Neural progenitor cell (in vitro differentiated cells): ENCODE results near the gene DCTN4. TPM values are rescaled to one million over a fixed set of nuclear protein-coding genes. Genes with fewer than 3 reads are reported as not detected.

ENCODE experiments used
- DNase-seq: peaks from one replicate; pipeline ENCODE4 v3.0.0-alpha.2; 2016; ENCODE audit warnings: low spot score
- H2AFZ ChIP-seq: fragments of 200-600 bp; sonication (generic); replicated peaks from 2 replicates; pipeline ENCODE4 v1.6.1; 2016; ENCODE audit warnings: antibody characterized with exemption
- H3F3A ChIP-seq: fragments of 200-600 bp; sonication (generic); 2 replicates; pipeline ENCODE4 v1.6.1; 2016; ENCODE audit warnings: antibody characterized with exemption, low read depth
- H3K27ac ChIP-seq: fragments of 200-600 bp; sonication (generic); 2 replicates; pipeline ENCODE4 v1.5.1; 2016; ENCODE audit warnings: mild to moderate bottlenecking
- H3K27me3 ChIP-seq: fragments of 200-600 bp; sonication (generic); 2 replicates; pipeline ENCODE4 v1.6.1; 2016; ENCODE audit warnings: mild to moderate bottlenecking, moderate library complexity
- H3K36me3 ChIP-seq: fragments of 200-600 bp; sonication (generic); 2 replicates; pipeline ENCODE4 v1.5.1; 2016
- H3K4me1 ChIP-seq: fragments of 200-600 bp; sonication (generic); 2 replicates; pipeline ENCODE4 v1.6.1; 2016; ENCODE audit warnings: mixed run types
- H3K4me2 ChIP-seq: fragments of 200-600 bp; sonication (generic); 2 replicates; pipeline ENCODE4 v1.6.1; 2016
- H3K4me3 ChIP-seq: fragments of 200-600 bp; sonication (generic); 2 replicates; pipeline ENCODE4 v1.5.1; 2016
- H3K79me2 ChIP-seq: fragments of 200-600 bp; sonication (generic); 2 replicates; pipeline ENCODE4 v1.6.1; 2016; ENCODE audit warnings: low read depth
- H3K9ac ChIP-seq: fragments of 200-600 bp; sonication (generic); 2 replicates; pipeline ENCODE4 v1.6.1; 2016
- H3K9me3 ChIP-seq: fragments of 200-600 bp; sonication (generic); 2 replicates; pipeline ENCODE4 v1.5.1; 2016; ENCODE audit warnings: low read depth
- H4K20me1 ChIP-seq: fragments of 200-600 bp; sonication (generic); 2 replicates; pipeline ENCODE4 v1.6.1; 2016; ENCODE audit warnings: low read depth
- H3K27ac Mint-ChIP-seq: 3 replicates; pipeline ENCODE4 v1.8.0; 2021; ENCODE audit warnings: mixed read lengths
- H3K27me3 Mint-ChIP-seq: 2 replicates; pipeline ENCODE4 v1.8.0; 2022; ENCODE audit warnings: low read depth, mild to moderate bottlenecking, inconsistent platforms, moderate library complexity, mixed read lengths; ENCODE audit not compliant: insufficient read depth
- H3K36me3 Mint-ChIP-seq: 3 replicates; pipeline ENCODE4 v1.8.0; 2021; ENCODE audit warnings: mixed read lengths
- H3K4me1 Mint-ChIP-seq: 3 replicates; pipeline ENCODE4 v1.8.0; 2021; ENCODE audit warnings: mixed read lengths
- H3K4me3 Mint-ChIP-seq: 3 replicates; pipeline ENCODE4 v1.8.0; 2021; ENCODE audit warnings: mild to moderate bottlenecking, moderate library complexity, mixed read lengths
- H3K9me3 Mint-ChIP-seq: 3 replicates; pipeline ENCODE4 v1.8.0; 2020; ENCODE audit warnings: mixed read lengths
- CTCF ChIP-seq: fragments of 200-600 bp; sonication (generic); IDR thresholded peaks from 2 replicates; pipeline ENCODE4 v1.5.1; 2017; ENCODE audit warnings: antibody characterized with exemption, mild to moderate bottlenecking
- EZH2 ChIP-seq: fragments of 200-600 bp; sonication (generic); IDR thresholded peaks from 2 replicates; pipeline ENCODE4 v1.6.1; 2017; ENCODE audit warnings: antibody characterized with exemption, mild to moderate bottlenecking, moderate library complexity
- EZH2phosphoT487 ChIP-seq: fragments of 200-600 bp; sonication (generic); IDR thresholded peaks from 2 replicates; pipeline ENCODE4 v1.6.1; 2017; ENCODE audit warnings: antibody characterized with exemption
- total RNA-seq: library from RNA; depleted of rRNA; stranded (reverse); fragments of >200 nt; gene quantifications from 2 replicates; pipeline ENCODE4 v1.2.3, GENCODE V29; 2015; ENCODE audit warnings: low replicate concordance

DCTN4 gene
- total RNA-seq, 1 donor from 2014 or later: 65.8 TPM

DNA sequence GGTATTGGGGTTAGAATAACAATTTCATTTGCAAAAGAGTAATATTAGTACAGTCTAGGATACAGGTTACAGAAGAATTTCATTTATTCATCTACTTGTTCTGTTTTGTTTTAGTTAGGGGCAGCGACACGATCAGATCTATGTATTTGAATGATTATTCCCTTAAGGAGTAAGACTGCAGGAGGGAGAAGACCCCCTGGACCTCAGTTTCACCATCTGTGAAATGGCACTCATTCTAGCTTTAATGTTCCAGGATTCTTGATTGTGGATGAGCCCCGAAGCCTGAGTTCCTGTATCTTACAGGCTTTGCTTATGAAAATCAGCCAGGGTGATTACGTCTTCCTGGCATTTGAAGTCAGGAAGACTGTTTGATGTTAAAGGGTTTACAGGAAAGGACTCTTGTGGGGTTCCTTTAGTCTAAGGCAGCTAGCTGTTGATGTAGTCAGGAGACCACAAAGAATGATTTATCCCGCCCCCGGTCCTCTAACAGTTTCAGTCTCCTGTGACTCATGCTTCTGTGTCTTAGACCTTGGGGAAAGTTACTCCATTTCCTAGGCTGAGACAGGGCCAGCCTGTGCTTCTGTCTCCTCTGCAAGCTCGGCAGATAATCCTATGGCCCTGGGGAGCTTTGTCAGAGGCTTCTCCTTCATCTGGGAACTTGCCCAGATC is 31.3 kb upstream of the DCTN4 start:
- TF ChIP-seq EZH2phosphoT487 (no peak), CTCF (no peak), EZH2 (no peak)
- Histone ChIP-seq H3K4me1 (peaks cover 19% of the 10 kb centered on the region), H3K36me3 (no peaks in the 10 kb centered on the region), H3K9me3 (no peaks in the 10 kb centered on the region), H3K9ac (no peak overlapping the region), H3K4me3 (no peak overlapping the region), H3K27ac (no peak overlapping the region), H4K20me1 (no peaks in the 10 kb centered on the region), H3F3A (peaks cover 4% of the 10 kb centered on the region), H2AFZ (no peak overlapping the region), H3K79me2 (peaks cover 71% of the 10 kb centered on the region), H3K27me3 (no peaks in the 10 kb centered on the region), H3K4me2 (peak overlapping the region; percentile 37)
- Mint-ChIP-seq H3K9me3 (peaks cover 7% of the 10 kb centered on the region), H3K4me3 (no peak overlapping the region), H3K27me3 (no peaks in the 10 kb centered on the region), H3K27ac (peak overlapping the region; percentile 50), H3K36me3 (peaks cover 2% of the 10 kb centered on the region), H3K4me1 (peaks cover 11% of the 10 kb centered on the region)
- DNase-seq: peak; percentile 40

DNA sequence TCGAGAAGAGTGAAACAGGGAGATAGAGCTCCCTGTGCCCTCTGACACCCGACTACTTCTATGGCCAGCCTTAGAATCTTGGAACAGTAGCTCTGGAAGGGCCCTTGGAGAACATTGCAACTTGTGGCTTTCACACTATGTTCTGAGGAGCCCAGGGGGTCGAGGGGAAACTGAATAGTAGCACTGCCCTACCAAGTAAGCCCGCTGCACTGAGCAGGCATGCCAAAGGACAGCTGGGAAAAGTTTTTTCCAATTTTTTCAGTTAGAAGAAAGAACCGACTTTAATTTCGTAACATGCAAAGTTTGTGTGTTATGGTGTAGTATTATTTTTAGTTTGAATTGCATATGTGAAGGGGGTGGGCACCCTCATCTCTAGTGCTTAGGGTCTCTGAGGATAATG is 30.6 kb upstream of the DCTN4 start:
- peaks cover 77% of the 10 kb centered on the region for H3K79me2 ChIP-seq
- no peak overlapping the region for H3K4me3 Mint-ChIP-seq
- no peak overlapping the region for H3K4me2 ChIP-seq
- no peaks in the 10 kb centered on the region for H3K36me3 ChIP-seq
- no peaks in the 10 kb centered on the region for H4K20me1 ChIP-seq
- H3F3A ChIP-seq: peaks cover 4% of the 10 kb centered on the region
- H3K36me3 Mint-ChIP-seq: peaks cover 2% of the 10 kb centered on the region
- peak; percentile 25 for DNase-seq
- H3K4me1 ChIP-seq: peaks cover 19% of the 10 kb centered on the region
- no peak overlapping the region for H3K9ac ChIP-seq
- H3K4me1 Mint-ChIP-seq: peaks cover 11% of the 10 kb centered on the region
- TF ChIP-seq CTCF (no peak), EZH2 (no peak), EZH2phosphoT487 (no peak)
- no peaks in the 10 kb centered on the region for H3K9me3 ChIP-seq
- peaks cover 7% of the 10 kb centered on the region for H3K9me3 Mint-ChIP-seq
- H3K27me3 ChIP-seq: no peaks in the 10 kb centered on the region
- H2AFZ ChIP-seq: no peak overlapping the region
- no peak overlapping the region for H3K27ac ChIP-seq
- no peak overlapping the region for H3K4me3 ChIP-seq
- no peaks in the 10 kb centered on the region for H3K27me3 Mint-ChIP-seq
- H3K27ac Mint-ChIP-seq: no peak overlapping the region

GRCh38 chr5:150788977-150789376 is 30.2 kb upstream of the DCTN4 start:
- Histone ChIP-seq H2AFZ (no peak overlapping the region), H3F3A (peaks cover 8% of the 10 kb centered on the region), H3K4me2 (no peak overlapping the region), H3K27me3 (no peaks in the 10 kb centered on the region), H3K9ac (no peak overlapping the region), H3K4me3 (no peak overlapping the region), H3K79me2 (peaks cover 82% of the 10 kb centered on the region), H3K36me3 (no peaks in the 10 kb centered on the region), H3K4me1 (peaks cover 19% of the 10 kb centered on the region), H3K27ac (no peak overlapping the region), H4K20me1 (no peaks in the 10 kb centered on the region), H3K9me3 (no peaks in the 10 kb centered on the region)
- Mint-ChIP-seq H3K4me1 (peaks cover 11% of the 10 kb centered on the region), H3K36me3 (peaks cover 2% of the 10 kb centered on the region), H3K27me3 (no peaks in the 10 kb centered on the region), H3K27ac (no peak overlapping the region), H3K4me3 (no peak overlapping the region), H3K9me3 (peaks cover 7% of the 10 kb centered on the region)
- TF ChIP-seq EZH2phosphoT487 (no peak), EZH2 (no peak), CTCF (no peak)
- DNase-seq: no peak
